ENCODE measurements around the gene ENPP1. TPM values are rescaled to one million over a fixed set of nuclear protein-coding genes. Genes with fewer than 3 reads are reported as not detected.

Gene ENPP1
- total RNA-seq, 1 experiment from 2014 or later = 2.8 TPM

DNA sequence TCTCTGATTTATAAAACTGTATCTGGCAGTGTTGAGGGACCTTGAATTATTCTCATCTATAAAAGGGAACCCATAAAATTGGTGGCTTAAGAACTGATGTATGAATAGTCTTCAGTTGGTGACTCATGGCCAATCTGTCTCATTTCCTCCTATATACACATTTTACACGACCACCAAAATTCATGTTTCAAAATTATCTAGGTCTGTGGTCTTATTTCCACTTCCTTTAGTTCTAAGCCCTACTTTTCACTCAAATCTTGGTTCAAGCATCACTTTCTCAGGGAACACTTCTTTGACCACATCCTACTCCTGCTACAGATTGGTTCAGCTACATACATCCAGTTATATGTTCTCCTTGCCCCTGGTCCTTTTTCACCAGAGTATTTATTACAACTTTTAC, 18.6 kb upstream of the ENPP1 start:
- Mint-ChIP-seq H3K4me3 (ENCODE audit: unreplicated experiment) (no peak overlapping the region), H3K9me3 (ENCODE audit: unreplicated experiment) (no peaks in the 10 kb centered on the region), H3K27ac (ENCODE audit: low read depth, unreplicated experiment) (no peak overlapping the region), H3K27me3 (ENCODE audit: insufficient read depth, unreplicated experiment) (no peaks in the 10 kb centered on the region), H3K4me1 (ENCODE audit: insufficient read depth, unreplicated experiment) (no peaks in the 10 kb centered on the region), H3K36me3 (ENCODE audit: insufficient read depth, unreplicated experiment) (no peaks in the 10 kb centered on the region)
- ChIA-PET CTCF (interaction anchor here (0.6 to 1.0 kb wide), 2 partner anchors 36 to 121 kb away, joined by 3 read pairs; no protein-coding TSS in a partner anchor), POLR2A (no interaction called here)
- intact Hi-C loops (cut with micrococcal nuclease) = no loop called here
- DNase-seq (ENCODE audit: unreplicated experiment) = no peak
- TF ChIP-seq CTCF (IDR thresholded peaks at IDR 0.05; ENCODE audit: unreplicated experiment) = no peak
- no TSS peak for BruUV-seq (replicated peaks)

GRCh38 chr6:131791476-131791875, 16.3 kb upstream of the ENPP1 start:
- Mint-ChIP-seq H3K27me3 (ENCODE audit: insufficient read depth, unreplicated experiment) (no peaks in the 10 kb centered on the region), H3K4me1 (ENCODE audit: insufficient read depth, unreplicated experiment) (no peaks in the 10 kb centered on the region), H3K4me3 (ENCODE audit: unreplicated experiment) (no peak overlapping the region), H3K9me3 (ENCODE audit: unreplicated experiment) (no peaks in the 10 kb centered on the region), H3K27ac (ENCODE audit: low read depth, unreplicated experiment) (no peak overlapping the region), H3K36me3 (ENCODE audit: insufficient read depth, unreplicated experiment) (no peaks in the 10 kb centered on the region)
- TF ChIP-seq CTCF (IDR thresholded peaks at IDR 0.05; ENCODE audit: unreplicated experiment) = no peak
- ChIA-PET CTCF (interaction anchor here (0.5 to 1.9 kb wide), 3 partner anchors 22 to 507 kb away, joined by 3 to 5 read pairs (median 4); no protein-coding TSS in a partner anchor), POLR2A (no interaction called here)
- no TSS peak for BruUV-seq (replicated peaks)
- intact Hi-C loops (cut with micrococcal nuclease) = no loop called here
- DNase-seq (ENCODE audit: unreplicated experiment) = no peak

DNA sequence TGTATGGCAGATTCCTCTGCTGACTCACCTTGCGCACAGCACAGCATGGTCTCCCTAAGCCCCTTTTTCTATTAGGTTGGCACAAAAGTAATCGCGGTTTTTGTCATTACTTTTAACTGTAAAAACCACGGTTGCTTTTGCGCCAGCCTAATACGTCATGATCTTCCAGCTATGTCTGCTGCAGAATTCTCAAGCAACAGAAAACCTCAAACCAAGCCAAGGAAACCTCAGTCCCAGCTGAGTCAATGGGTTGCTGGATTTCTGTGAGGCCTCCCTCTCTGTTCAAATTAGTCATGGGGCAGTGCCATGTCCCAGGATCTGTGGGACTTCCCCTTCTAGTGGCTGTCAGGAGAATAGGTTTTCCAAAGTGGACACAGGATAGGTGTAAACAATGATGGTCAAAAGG, 15.7 kb upstream of the ENPP1 start:
- POLR2A ChIA-PET = no interaction called here
- BruUV-seq (replicated peaks) = no TSS peak
- no peaks in the 10 kb centered on the region for H3K27me3 Mint-ChIP-seq (ENCODE audit: insufficient read depth, unreplicated experiment)
- H3K4me1 Mint-ChIP-seq (ENCODE audit: insufficient read depth, unreplicated experiment) = no peaks in the 10 kb centered on the region
- CTCF ChIA-PET = interaction anchor here (0.6 to 1.9 kb wide), 4 partner anchors 10 to 118 kb away, joined by 3 to 5 read pairs (median 3); no protein-coding TSS in a partner anchor
- no peaks in the 10 kb centered on the region for H3K36me3 Mint-ChIP-seq (ENCODE audit: insufficient read depth, unreplicated experiment)
- no peak overlapping the region for H3K27ac Mint-ChIP-seq (ENCODE audit: low read depth, unreplicated experiment)
- H3K9me3 Mint-ChIP-seq (ENCODE audit: unreplicated experiment) = no peaks in the 10 kb centered on the region
- H3K4me3 Mint-ChIP-seq (ENCODE audit: unreplicated experiment) = no peak overlapping the region
- intact Hi-C loops (cut with micrococcal nuclease) = no loop called here
- peak; percentile 31 for DNase-seq (ENCODE audit: unreplicated experiment)
- peak; percentile 5 for TF ChIP-seq CTCF (IDR thresholded peaks at IDR 0.05; ENCODE audit: unreplicated experiment)

DNA sequence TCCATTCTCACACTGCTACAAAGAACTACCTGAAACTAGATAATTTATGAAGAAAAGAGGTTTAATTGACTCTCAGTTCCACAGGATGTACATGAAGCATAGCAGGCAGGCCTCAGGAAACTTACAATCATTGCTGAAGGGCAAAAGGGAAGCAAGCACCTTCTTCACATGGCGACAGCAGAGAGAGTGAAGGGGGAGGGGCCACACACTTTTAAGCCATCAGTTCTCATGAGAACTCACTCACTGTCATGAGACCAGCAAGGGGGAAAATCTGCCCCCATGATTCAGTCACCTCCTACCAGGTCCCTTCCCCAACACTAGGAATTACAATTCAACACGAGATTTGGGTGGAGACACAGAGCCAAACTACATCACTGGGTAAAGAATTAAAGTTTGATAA, 12.5 kb upstream of the ENPP1 start:
- no peak overlapping the region for H3K4me3 Mint-ChIP-seq (ENCODE audit: unreplicated experiment)
- no peak overlapping the region for H3K27ac Mint-ChIP-seq (ENCODE audit: low read depth, unreplicated experiment)
- H3K27me3 Mint-ChIP-seq (ENCODE audit: insufficient read depth, unreplicated experiment) = no peaks in the 10 kb centered on the region
- BruUV-seq (replicated peaks) = no TSS peak
- DNase-seq (ENCODE audit: unreplicated experiment) = no peak
- CTCF ChIA-PET = no interaction called here
- no peaks in the 10 kb centered on the region for H3K4me1 Mint-ChIP-seq (ENCODE audit: insufficient read depth, unreplicated experiment)
- H3K36me3 Mint-ChIP-seq (ENCODE audit: insufficient read depth, unreplicated experiment) = no peaks in the 10 kb centered on the region
- H3K9me3 Mint-ChIP-seq (ENCODE audit: unreplicated experiment) = peaks cover 8% of the 10 kb centered on the region
- intact Hi-C loops (cut with micrococcal nuclease) = no loop called here
- POLR2A ChIA-PET = no interaction called here
- no peak for TF ChIP-seq CTCF (IDR thresholded peaks at IDR 0.05; ENCODE audit: unreplicated experiment)

Data from MCF 10A (cell line).